NCI-H510A treated with DMSO at 0.1 percent for 48 hours (cell line): Measurements from ENCODE around the gene SLC24A3.

Source experiments
- DNase-seq: peaks from one replicate; lab custom pipeline; 2025; lab: John Stamatoyannopoulos, UW

The SLC24A3 gene

DNA sequence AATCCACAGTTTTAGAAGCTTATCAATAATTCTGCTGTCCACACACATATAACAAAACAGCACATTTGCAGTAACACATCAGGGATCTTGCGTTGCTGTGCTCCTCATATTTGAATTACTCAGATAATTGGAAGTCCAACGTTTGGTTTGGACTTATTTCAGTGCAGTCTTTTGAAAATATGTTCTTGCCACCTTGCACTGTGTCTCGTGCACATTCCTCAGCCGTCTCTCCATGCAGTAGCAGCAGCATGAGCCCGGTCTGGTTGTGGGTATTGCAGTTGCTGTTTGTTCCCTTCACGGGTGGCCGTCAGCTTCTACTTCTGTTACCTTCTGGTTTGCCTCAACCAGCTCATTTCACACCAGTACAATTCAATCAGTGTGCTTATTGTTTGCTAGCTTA, 215.5 kb downstream of the SLC24A3 start:
- no peak for DNase-seq

DNA sequence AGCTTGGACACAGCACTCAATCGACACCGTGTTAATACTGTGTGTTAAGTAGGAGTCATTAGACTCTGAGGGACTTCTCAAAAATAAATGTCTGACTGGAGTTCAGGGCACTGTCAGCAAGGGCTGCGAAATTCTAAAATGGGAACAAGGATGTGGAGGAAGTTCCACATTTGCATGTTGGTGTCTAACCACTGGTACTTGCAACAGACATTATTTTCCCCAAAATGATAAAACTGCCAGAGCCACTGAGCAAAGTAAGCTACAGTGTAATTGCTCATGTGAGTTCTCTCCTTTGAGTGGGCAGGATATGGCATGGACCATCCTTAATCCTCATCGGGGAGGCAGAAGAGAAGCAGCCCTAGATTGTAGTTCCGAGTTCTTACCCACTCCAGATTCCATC, 215.9 kb downstream of the SLC24A3 start:
- no peak for DNase-seq

DNA sequence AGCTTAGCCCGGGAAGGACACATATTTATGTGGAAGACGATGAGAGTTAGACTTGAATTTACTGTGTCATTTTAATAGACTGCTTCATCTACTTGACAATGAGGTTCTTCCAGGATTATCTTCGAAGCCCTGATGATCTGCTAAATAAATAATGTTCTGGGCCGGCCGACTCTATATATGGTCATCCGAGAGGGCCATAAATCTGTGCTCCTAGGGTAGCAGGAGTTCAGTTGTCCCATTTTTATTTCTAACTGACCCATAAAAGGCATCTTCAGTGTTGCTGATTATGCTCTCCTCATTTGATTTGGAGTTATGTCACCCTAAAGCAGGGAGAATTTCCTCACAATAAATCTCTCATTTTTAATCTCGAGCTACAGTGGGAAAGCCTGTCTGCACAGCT, 217.1 kb downstream of the SLC24A3 start:
- DNase-seq = no peak

- DNase-seq = no peak
Measured at GRCh38 chr20:19430641-19431315, 218.3 kb downstream of the SLC24A3 start.

GRCh38 chr20:19431316-19431700, 218.9 kb downstream of the SLC24A3 start:
- no peak for DNase-seq

- no peak for DNase-seq
Measured at GRCh38 chr20:19431906-19432305, 219.5 kb downstream of the SLC24A3 start.

- DNase-seq = no peak
Measured at GRCh38 chr20:19433371-19434350, 221.2 kb downstream of the SLC24A3 start.

GRCh38 chr20:19435316-19435715, 222.9 kb downstream of the SLC24A3 start:
- no peak for DNase-seq

- DNase-seq = no peak
Measured at GRCh38 chr20:19435821-19436220, 223.4 kb downstream of the SLC24A3 start.

- no peak for DNase-seq
Measured at GRCh38 chr20:19438488-19438887, 226.0 kb downstream of the SLC24A3 start.

DNA sequence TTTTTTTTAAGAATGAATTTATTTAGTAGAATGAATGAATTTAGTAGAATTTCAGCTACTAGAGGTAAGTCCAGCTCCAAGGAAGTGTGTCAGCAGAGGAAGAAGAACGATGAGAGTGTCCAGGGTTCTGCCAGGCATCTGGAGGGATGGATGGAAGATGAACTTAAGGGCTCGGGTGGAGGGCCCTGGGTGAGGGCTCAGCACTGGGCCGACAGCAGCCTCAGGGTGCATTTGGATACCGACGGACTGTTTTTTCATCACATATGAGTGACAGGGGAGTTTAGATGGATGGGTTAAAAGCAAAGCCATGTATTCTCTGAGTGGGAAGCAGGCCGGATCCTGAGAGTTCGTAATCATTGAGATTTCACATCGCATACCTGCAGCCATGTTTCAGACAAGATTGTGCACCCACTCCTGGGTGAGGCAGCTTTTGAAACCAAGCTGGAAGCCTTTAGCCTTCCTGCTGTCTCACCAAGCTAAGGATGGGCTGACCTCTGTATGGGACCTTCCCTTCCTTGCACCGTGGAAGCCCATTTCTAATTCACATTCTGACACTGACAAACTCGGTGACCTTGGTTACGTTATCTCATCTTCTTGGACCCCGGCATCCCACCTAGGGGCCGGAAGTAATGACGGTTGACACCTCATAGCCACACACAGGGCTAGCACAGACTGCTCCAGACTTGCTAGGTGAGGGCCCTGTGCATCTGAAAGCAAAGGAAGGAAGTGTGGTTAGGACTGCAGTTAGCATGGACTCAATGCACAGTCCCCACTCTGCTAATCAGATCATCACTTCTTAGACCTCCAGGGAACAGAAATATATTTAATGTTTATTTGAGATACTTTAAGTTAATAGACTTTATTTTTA, 228.5 kb downstream of the SLC24A3 start:
- no peak for DNase-seq

DNA sequence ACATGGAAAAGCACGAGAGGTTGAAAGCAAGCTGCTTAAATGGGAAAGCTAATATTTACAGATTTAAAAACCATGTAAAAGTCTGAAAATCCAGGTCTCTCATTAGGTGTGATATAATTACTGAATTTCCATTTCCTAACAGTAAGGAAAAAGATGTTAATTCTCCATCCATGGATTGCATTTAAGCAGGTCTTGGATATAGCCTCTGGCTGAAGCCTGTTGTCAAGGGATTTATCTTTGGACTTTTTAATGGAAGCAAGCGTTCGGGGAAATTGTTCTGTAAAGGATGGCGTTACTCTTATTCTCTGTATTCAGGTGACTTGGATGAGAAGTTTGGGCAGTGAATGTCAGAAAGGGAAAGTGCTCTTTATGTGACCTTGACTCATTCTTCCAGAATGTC, 233.8 kb downstream of the SLC24A3 start:
- DNase-seq = no peak

GRCh38 chr20:19448632-19449031, 236.2 kb downstream of the SLC24A3 start:
- DNase-seq = no peak

DNA sequence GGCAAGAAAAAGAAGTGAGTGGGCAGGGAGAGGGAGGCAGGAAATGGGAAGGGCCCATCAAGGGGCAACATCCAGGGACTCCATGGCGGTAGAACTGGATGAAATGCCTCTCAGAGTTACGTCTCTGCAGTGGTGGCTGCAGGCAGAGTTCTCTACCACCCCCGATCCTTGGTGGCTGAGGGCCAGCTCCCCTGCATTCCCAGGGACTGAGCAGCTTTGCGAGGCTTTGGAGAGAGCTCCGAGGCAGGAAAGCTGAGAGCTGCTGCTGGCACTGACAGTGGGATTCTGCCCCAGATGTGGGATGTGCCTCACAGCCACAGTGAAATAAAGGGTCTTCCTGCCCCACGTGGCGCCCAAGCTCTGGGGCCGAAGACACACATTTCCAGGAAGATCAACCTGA, 236.6 kb downstream of the SLC24A3 start:
- DNase-seq = no peak

GRCh38 chr20:19451231-19451922, 238.9 kb downstream of the SLC24A3 start:
- DNase-seq = no peak

GRCh38 chr20:19451923-19452295, 239.5 kb downstream of the SLC24A3 start:
- DNase-seq = no peak

- DNase-seq = no peak
Measured at GRCh38 chr20:19453410-19453809, 241.0 kb downstream of the SLC24A3 start.

GRCh38 chr20:19453862-19454261, 241.4 kb downstream of the SLC24A3 start:
- no peak for DNase-seq

DNA sequence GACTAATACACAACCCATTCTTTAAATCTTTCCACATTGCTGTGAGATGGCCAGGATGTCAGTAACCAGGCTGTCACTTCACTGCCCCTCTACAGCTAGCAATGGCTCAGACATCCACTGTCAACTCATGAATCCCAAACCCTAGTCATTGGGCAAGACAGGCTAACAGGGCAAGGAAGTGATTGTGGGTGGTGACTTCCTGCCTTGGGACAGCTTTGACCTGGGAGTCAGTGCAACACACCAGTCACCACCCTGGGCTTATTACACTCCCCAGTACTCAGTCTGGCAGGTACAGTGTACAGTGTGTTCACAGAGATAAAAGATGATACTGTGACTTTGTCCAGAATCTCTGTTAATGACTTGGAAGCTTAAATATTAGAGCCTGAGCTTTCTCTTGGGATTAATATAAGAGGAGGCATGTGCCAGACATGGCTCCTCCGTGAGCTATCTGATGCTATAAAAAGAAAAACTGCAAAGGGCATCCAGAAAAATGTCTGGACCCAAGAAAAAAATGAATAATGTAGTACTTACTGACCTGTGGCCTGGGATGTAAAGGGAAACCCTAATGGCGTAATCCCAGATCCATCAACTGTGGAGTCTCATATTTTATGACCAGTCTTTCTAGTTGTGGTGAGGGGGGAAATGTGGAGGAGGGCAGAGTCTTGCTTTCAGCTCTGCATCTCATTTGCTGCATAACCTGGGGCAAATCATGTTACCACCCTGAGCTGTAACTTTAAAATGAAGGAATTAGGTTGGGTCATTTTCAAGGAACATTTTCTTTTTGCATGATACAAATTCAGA, 244.4 kb downstream of the SLC24A3 start:
- no peak for DNase-seq

- DNase-seq = no peak
Measured at GRCh38 chr20:19457611-19458010, 245.2 kb downstream of the SLC24A3 start.

DNA sequence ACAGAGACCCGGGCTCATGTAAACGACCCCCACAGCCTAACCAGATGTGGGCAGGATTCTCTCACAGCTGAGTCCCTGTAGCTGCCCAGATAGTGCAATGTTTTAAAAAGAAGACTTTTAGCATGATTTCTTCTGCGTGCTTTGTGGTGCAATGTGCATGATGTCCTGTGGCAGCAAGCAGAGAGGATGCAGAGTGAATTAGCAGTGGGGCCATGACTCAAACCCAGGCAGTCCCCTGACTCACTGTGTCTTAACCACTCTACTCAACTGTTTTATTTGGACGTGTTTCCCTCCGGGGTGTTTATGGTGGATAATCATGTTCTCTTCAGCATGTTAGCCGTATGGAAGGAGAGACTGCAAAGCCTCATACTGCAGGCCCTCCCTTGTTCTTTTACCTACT, 247.9 kb downstream of the SLC24A3 start:
- no peak for DNase-seq
